H9 (cell line): ENCODE measurements around the gene LRP1B. TPM values are rescaled to one million over a fixed set of nuclear protein-coding genes. Genes with fewer than 3 reads are reported as not detected.

Experiments
- DNase-seq: peaks from one replicate; pipeline ENCODE4 v3.0.0-alpha.2; 2017
- H2AFZ ChIP-seq: one replicate; pipeline ENCODE4 v1.6.1; 2013; ENCODE audit warnings: mild to moderate bottlenecking, low read length, control low read depth, moderate library complexity
- H2AK5ac ChIP-seq: 2 replicates; pipeline ENCODE4 v1.6.1; 2013; ENCODE audit warnings: low read length, control low read depth, mixed read lengths; ENCODE audit not compliant: insufficient read length
- H2BK120ac ChIP-seq: one replicate; pipeline ENCODE4 v1.6.1; 2013; ENCODE audit warnings: low read depth, mild to moderate bottlenecking, low read length, control low read depth, inconsistent platforms; ENCODE audit not compliant: poor library complexity, severe bottlenecking
- H2BK12ac ChIP-seq: 2 replicates; pipeline ENCODE4 v1.6.1; 2013; ENCODE audit warnings: low read length, control low read depth, mixed read lengths, low read depth; ENCODE audit not compliant: insufficient read length
- H2BK15ac ChIP-seq: 2 replicates; pipeline ENCODE4 v1.6.1; 2013; ENCODE audit warnings: low read depth, low read length, control low read depth
- H2BK20ac ChIP-seq: one replicate; pipeline ENCODE4 v1.6.1; 2013; ENCODE audit warnings: low read depth, mild to moderate bottlenecking, low read length, control low read depth, inconsistent platforms; ENCODE audit not compliant: poor library complexity, severe bottlenecking
- H2BK5ac ChIP-seq: 2 replicates; pipeline ENCODE4 v1.6.1; 2013; ENCODE audit warnings: low read length, control low read depth, mixed read lengths; ENCODE audit not compliant: insufficient read length
- H3K14ac ChIP-seq: 2 replicates; pipeline ENCODE4 v1.6.1; 2013; ENCODE audit warnings: low read length, control low read depth; ENCODE audit not compliant: insufficient read depth
- H3K18ac ChIP-seq: 2 replicates; pipeline ENCODE4 v1.6.1; 2013; ENCODE audit warnings: low read depth, mild to moderate bottlenecking, mixed read lengths, low read length, control low read depth; ENCODE audit not compliant: insufficient read length
- H3K23ac ChIP-seq: 2 replicates; pipeline ENCODE4 v1.6.1; 2013; ENCODE audit warnings: low read length, control low read depth, mixed read lengths, low read depth; ENCODE audit not compliant: insufficient read length
- H3K23me2 ChIP-seq: 2 replicates; pipeline ENCODE4 v1.6.1; 2013; ENCODE audit warnings: low read depth, mild to moderate bottlenecking, mixed read lengths, low read length, control low read depth; ENCODE audit not compliant: insufficient read length, poor library complexity, severe bottlenecking
- H3K27ac ChIP-seq: 2 replicates; pipeline ENCODE4 v1.5.1; 2013; ENCODE audit warnings: low read length, control low read depth, mixed read lengths, low read depth; ENCODE audit not compliant: insufficient read length
- H3K27me3 ChIP-seq: 2 replicates; pipeline ENCODE4 v1.6.1; 2013; ENCODE audit warnings: low read length, control low read depth, inconsistent platforms; ENCODE audit not compliant: insufficient read depth
- H3K4ac ChIP-seq: 2 replicates; pipeline ENCODE4 v1.6.1; 2013; ENCODE audit warnings: low read depth, mild to moderate bottlenecking, control low read depth, inconsistent platforms, low read length, moderate library complexity
- H3K4me1 ChIP-seq: 2 replicates; pipeline ENCODE4 v1.6.1; 2013; ENCODE audit warnings: low read length, control low read depth, inconsistent platforms; ENCODE audit not compliant: insufficient read depth
- H3K4me2 ChIP-seq: 2 replicates; pipeline ENCODE4 v1.6.1; 2013; ENCODE audit warnings: low read length, control low read depth, mixed read lengths; ENCODE audit not compliant: insufficient read length, insufficient read depth
- H3K56ac ChIP-seq: 2 replicates; pipeline ENCODE4 v1.6.1; 2013; ENCODE audit warnings: low read depth, mild to moderate bottlenecking, mixed read lengths, low read length, control low read depth; ENCODE audit not compliant: insufficient read length
- H3K79me1 ChIP-seq: 2 replicates; pipeline ENCODE4 v1.6.1; 2013; ENCODE audit warnings: low read depth, mild to moderate bottlenecking, moderate library complexity, low read length, control low read depth, inconsistent platforms; ENCODE audit not compliant: insufficient read depth, poor library complexity, severe bottlenecking
- H3K79me2 ChIP-seq: 2 replicates; pipeline ENCODE4 v1.6.1; 2013; ENCODE audit warnings: low read length, control low read depth, inconsistent platforms; ENCODE audit not compliant: insufficient read depth
- H3K9ac ChIP-seq: 2 replicates; pipeline ENCODE4 v1.6.1; 2013; ENCODE audit warnings: low read length, control low read depth, mixed read lengths; ENCODE audit not compliant: insufficient read length; ENCODE audit errors: extremely low read depth
- H3K9me3 ChIP-seq: one replicate; pipeline ENCODE4 v1.6.1; 2013; ENCODE audit warnings: low read depth, low read length, inconsistent platforms; ENCODE audit not compliant: control insufficient read depth
- H3T11ph ChIP-seq: one replicate; pipeline ENCODE4 v1.6.1; 2013; ENCODE audit warnings: mild to moderate bottlenecking, low read length, control low read depth, inconsistent platforms
- H4K20me1 ChIP-seq: one replicate; pipeline ENCODE4 v1.6.1; 2013; ENCODE audit not compliant: control insufficient read depth, insufficient read length, insufficient read depth
- H4K5ac ChIP-seq: 2 replicates; pipeline ENCODE4 v1.6.1; 2013; ENCODE audit warnings: low read depth, mild to moderate bottlenecking, mixed read lengths, low read length, control low read depth; ENCODE audit not compliant: insufficient read length
- H4K8ac ChIP-seq: replicated peaks from 2 replicates; pipeline ENCODE4 v1.6.1; 2013; ENCODE audit warnings: low read length, control low read depth, mixed read lengths, low read depth; ENCODE audit not compliant: insufficient read length
- H4K91ac ChIP-seq: 2 replicates; pipeline ENCODE4 v1.6.1; 2013; ENCODE audit warnings: low read depth, mild to moderate bottlenecking, moderate library complexity, mixed read lengths, low read length, control low read depth; ENCODE audit not compliant: insufficient read length
- H3K27ac Mint-ChIP-seq, 3 experiments: 2 replicates in 2 of 3; 3 replicates in 1 of 3; pipeline ENCODE4 v1.8.0; 2020 to 2021; ENCODE audit warnings: mixed read lengths in 3 of 3, mild to moderate bottlenecking in 1 of 3, moderate library complexity in 1 of 3
- H3K27me3 Mint-ChIP-seq: 2 replicates; pipeline ENCODE4 v1.8.0; 2021; ENCODE audit warnings: low read depth, mild to moderate bottlenecking, moderate library complexity, mixed read lengths
- H3K36me3 Mint-ChIP-seq, 3 experiments: 2 replicates in 2 of 3; 3 replicates in 1 of 3; pipeline ENCODE4 v1.8.0; 2020 to 2021; ENCODE audit warnings: low read depth in 3 of 3, mixed read lengths in 3 of 3; ENCODE audit not compliant: insufficient read depth in 1 of 3
- H3K4me1 Mint-ChIP-seq, 2 experiments: 2 replicates each; pipeline ENCODE4 v1.8.0; 2020; ENCODE audit warnings: mixed read lengths in 2 of 2
- H3K4me3 Mint-ChIP-seq, 2 experiments: 2 replicates in 1 of 2; 3 replicates in 1 of 2; pipeline ENCODE4 v1.8.0; 2020 to 2021; ENCODE audit warnings: mild to moderate bottlenecking in 2 of 2, mixed read lengths in 2 of 2, moderate library complexity in 1 of 2
- H3K9me3 Mint-ChIP-seq, 2 experiments: 2 replicates in 1 of 2; 3 replicates in 1 of 2; pipeline ENCODE4 v1.8.0; 2020; ENCODE audit warnings: mild to moderate bottlenecking in 2 of 2, mixed read lengths in 2 of 2, moderate library complexity in 1 of 2
- WGBS: extraction: QIAGEN DNeasy Blood & Tissue Kit; methylation state at CpG from one replicate; pipeline ENCODE4 v1.1.7; 2013; ENCODE audit warnings: missing lambda C conversion rate, low lambda C conversion rate, mixed read lengths; ENCODE audit not compliant: insufficient read length; ENCODE audit errors: extremely low coverage; 5-methylcytosine and 5-hydroxymethylcytosine counted together
- total RNA-seq: library from RNA; stranded (reverse); gene quantifications from 2 replicates; pipeline ENCODE4 v1.2.1, GENCODE V29; 2021
- TF ChIP-seq, protein P1 (sequence below): fragments of 200-600 bp; sonication (generic); conservative IDR thresholded peaks from 3 replicates; pipeline ENCODE4 v1.8.0; 2021; ENCODE audit warnings: antibody characterized with exemption, mild to moderate bottlenecking

The LRP1B gene
- total RNA-seq, 1 experiment from 2014 or later, result not detected

DNA sequence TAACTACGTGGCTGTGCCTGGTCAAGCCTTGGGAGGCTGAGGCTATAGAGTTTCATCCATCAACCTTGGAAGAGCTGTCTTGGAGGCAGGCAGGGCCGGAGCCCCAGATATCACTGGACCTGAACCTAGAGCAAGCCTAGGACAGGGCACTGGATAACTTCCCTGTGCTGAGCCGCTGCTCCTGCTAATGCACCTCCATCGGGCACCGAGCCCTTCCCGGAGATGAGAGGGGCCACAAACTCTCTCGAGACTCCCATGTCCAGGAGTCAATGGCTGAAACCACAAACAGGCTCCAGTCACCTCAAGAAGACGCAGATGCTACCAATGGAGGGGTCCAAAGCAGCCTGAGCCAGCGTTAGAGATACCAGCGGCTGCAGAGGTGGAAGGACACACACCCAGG, 866.0 kb downstream of the LRP1B start:
- Mint-ChIP-seq H3K36me3 (no peaks in the 10 kb centered on the region), H3K27me3 (no peaks in the 10 kb centered on the region), H3K27ac (no peak overlapping the region), H3K4me1 (no peaks in the 10 kb centered on the region), H3K9me3 (peaks cover 2 to 5% of the 10 kb centered on the region in 2 experiments; a peak in 2 of 5 replicates), H3K4me3 (no peak overlapping the region)
- Histone ChIP-seq H3K79me2 (no peaks in the 10 kb centered on the region), H2AFZ (no peak overlapping the region), H2BK20ac (no peak overlapping the region), H2BK15ac (no peak overlapping the region), H3K4ac (no peak overlapping the region), H3K14ac (no peak overlapping the region), H3K9me3 (no peaks in the 10 kb centered on the region), H3K23me2 (no peaks in the 10 kb centered on the region), H3T11ph (no peak overlapping the region), H4K8ac (no peak overlapping the region), H3K56ac (no peak overlapping the region), H4K91ac (no peak overlapping the region), H3K18ac (no peak overlapping the region), H3K4me1 (no peaks in the 10 kb centered on the region), H2AK5ac (no peak overlapping the region), H3K9ac (no peak overlapping the region), H4K5ac (no peak overlapping the region), H2BK120ac (no peak overlapping the region), H4K20me1 (no peaks in the 10 kb centered on the region), H3K27me3 (no peaks in the 10 kb centered on the region), H3K23ac (no peak overlapping the region), H3K4me2 (no peak overlapping the region), H3K79me1 (no peaks in the 10 kb centered on the region), H3K27ac (no peak overlapping the region), H2BK5ac (no peak overlapping the region), H2BK12ac (no peak overlapping the region)
- WGBS, result no CpG with 5 or more reads among the region's 10 CpGs
- TF ChIP-seq, protein P1, sequence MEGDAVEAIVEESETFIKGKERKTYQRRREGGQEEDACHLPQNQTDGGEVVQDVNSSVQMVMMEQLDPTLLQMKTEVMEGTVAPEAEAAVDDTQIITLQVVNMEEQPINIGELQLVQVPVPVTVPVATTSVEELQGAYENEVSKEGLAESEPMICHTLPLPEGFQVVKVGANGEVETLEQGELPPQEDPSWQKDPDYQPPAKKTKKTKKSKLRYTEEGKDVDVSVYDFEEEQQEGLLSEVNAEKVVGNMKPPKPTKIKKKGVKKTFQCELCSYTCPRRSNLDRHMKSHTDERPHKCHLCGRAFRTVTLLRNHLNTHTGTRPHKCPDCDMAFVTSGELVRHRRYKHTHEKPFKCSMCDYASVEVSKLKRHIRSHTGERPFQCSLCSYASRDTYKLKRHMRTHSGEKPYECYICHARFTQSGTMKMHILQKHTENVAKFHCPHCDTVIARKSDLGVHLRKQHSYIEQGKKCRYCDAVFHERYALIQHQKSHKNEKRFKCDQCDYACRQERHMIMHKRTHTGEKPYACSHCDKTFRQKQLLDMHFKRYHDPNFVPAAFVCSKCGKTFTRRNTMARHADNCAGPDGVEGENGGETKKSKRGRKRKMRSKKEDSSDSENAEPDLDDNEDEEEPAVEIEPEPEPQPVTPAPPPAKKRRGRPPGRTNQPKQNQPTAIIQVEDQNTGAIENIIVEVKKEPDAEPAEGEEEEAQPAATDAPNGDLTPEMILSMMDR, result no peak
- DNase-seq, result no peak
